ENCODE measurements around the gene GDF9. TPM values are rescaled to one million over a fixed set of nuclear protein-coding genes. Genes with fewer than 3 reads are reported as not detected.

GDF9 gene
- total RNA-seq, 1 experiment from 2014 or later, result 0.42 TPM

GRCh38 chr5:132814503-132815294 lies 51.6 kb downstream of the GDF9 start:
- Mint-ChIP-seq H3K4me1 (peaks cover 13% of the 10 kb centered on the region), H3K27me3 (ENCODE audit: low read depth) (peaks cover 82% of the 10 kb centered on the region), H3K36me3 (no peaks in the 10 kb centered on the region), H3K9me3 (no peaks in the 10 kb centered on the region), H3K27ac (no peak overlapping the region), H3K4me3 (peak overlapping the region; percentile 45)
- CTCF ChIA-PET, result interaction anchor here (0.8 to 3.1 kb wide), 13 partner anchors 8 to 288 kb away, joined by 3 to 26 read pairs (median 7); partner anchors contain the start of genes CCNI2, GDF9, KIF3A and SEPTIN8
- POLR2A ChIA-PET, result interaction anchor here (1.5 to 1.9 kb wide), 2 partner anchors 8 to 318 kb away, joined by 5 to 7 read pairs; no protein-coding TSS in a partner anchor
- ATAC-seq (peak; percentile 58), DNase-seq (ENCODE audit: low spot score) (peak; percentile 65)
- no peak for TF ChIP-seq OVOL2 (CRISPR knock-in tag; IDR thresholded peaks at IDR 0.05; ENCODE audit: borderline replicate concordance)
- TF ChIP-seq ZNF138 (CRISPR knock-in tag; conservative IDR thresholded peaks at IDR 0.05), result peak; percentile 93; the same call in 1 of the 2 replicates
- no peak for TF ChIP-seq HMGA2 (CRISPR knock-in tag; IDR thresholded peaks at IDR 0.05)
- TF ChIP-seq TP53 (CRISPR knock-in tag; IDR thresholded peaks at IDR 0.05), result peak; percentile 82; the same call in 1 of the 2 replicates
- peak; percentile 80; the same call in 1 of the 2 replicates for TF ChIP-seq TEAD1 (CRISPR knock-in tag; IDR thresholded peaks at IDR 0.05)
- peak; percentile 70; the same call in 1 of the 2 replicates for TF ChIP-seq FOXK1 (CRISPR knock-in tag; IDR thresholded peaks at IDR 0.05)
- no peak for TF ChIP-seq ZNF396 (CRISPR knock-in tag; IDR thresholded peaks at IDR 0.05; ENCODE audit: borderline replicate concordance)
- TF ChIP-seq ESRRA (CRISPR knock-in tag; IDR thresholded peaks at IDR 0.05; ENCODE audit: borderline replicate concordance), result peak; percentile 77
- TF ChIP-seq GABPB1 (CRISPR knock-in tag; IDR thresholded peaks at IDR 0.05), result no peak
- no peak for TF ChIP-seq NR1H2 (CRISPR knock-in tag; IDR thresholded peaks at IDR 0.05)
- peak; percentile 86 for TF ChIP-seq ZBTB21 (CRISPR knock-in tag; IDR thresholded peaks at IDR 0.05; ENCODE audit: borderline replicate concordance)
- peak; percentile 90 for TF ChIP-seq SMAD3 (CRISPR knock-in tag; IDR thresholded peaks at IDR 0.05; ENCODE audit: borderline replicate concordance)
- TF ChIP-seq NFE2L1 (CRISPR knock-in tag; IDR thresholded peaks at IDR 0.05), result peak; percentile 81; the same call in 1 of the 2 replicates
- no peak for TF ChIP-seq TEAD4 (CRISPR knock-in tag; IDR thresholded peaks at IDR 0.05)
- TF ChIP-seq ERG (CRISPR knock-in tag; IDR thresholded peaks at IDR 0.05), result no peak
- TF ChIP-seq, protein P1, sequence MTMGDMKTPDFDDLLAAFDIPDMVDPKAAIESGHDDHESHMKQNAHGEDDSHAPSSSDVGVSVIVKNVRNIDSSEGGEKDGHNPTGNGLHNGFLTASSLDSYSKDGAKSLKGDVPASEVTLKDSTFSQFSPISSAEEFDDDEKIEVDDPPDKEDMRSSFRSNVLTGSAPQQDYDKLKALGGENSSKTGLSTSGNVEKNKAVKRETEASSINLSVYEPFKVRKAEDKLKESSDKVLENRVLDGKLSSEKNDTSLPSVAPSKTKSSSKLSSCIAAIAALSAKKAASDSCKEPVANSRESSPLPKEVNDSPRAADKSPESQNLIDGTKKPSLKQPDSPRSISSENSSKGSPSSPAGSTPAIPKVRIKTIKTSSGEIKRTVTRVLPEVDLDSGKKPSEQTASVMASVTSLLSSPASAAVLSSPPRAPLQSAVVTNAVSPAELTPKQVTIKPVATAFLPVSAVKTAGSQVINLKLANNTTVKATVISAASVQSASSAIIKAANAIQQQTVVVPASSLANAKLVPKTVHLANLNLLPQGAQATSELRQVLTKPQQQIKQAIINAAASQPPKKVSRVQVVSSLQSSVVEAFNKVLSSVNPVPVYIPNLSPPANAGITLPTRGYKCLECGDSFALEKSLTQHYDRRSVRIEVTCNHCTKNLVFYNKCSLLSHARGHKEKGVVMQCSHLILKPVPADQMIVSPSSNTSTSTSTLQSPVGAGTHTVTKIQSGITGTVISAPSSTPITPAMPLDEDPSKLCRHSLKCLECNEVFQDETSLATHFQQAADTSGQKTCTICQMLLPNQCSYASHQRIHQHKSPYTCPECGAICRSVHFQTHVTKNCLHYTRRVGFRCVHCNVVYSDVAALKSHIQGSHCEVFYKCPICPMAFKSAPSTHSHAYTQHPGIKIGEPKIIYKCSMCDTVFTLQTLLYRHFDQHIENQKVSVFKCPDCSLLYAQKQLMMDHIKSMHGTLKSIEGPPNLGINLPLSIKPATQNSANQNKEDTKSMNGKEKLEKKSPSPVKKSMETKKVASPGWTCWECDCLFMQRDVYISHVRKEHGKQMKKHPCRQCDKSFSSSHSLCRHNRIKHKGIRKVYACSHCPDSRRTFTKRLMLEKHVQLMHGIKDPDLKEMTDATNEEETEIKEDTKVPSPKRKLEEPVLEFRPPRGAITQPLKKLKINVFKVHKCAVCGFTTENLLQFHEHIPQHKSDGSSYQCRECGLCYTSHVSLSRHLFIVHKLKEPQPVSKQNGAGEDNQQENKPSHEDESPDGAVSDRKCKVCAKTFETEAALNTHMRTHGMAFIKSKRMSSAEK (CRISPR knock-in tag; IDR thresholded peaks at IDR 0.05; ENCODE audit: borderline replicate concordance), result no peak
- no peak; the same call in 1 of the 2 replicates for TF ChIP-seq ZNF263 (CRISPR knock-in tag; IDR thresholded peaks at IDR 0.05; ENCODE audit: low read depth)
- TF ChIP-seq, protein P2, sequence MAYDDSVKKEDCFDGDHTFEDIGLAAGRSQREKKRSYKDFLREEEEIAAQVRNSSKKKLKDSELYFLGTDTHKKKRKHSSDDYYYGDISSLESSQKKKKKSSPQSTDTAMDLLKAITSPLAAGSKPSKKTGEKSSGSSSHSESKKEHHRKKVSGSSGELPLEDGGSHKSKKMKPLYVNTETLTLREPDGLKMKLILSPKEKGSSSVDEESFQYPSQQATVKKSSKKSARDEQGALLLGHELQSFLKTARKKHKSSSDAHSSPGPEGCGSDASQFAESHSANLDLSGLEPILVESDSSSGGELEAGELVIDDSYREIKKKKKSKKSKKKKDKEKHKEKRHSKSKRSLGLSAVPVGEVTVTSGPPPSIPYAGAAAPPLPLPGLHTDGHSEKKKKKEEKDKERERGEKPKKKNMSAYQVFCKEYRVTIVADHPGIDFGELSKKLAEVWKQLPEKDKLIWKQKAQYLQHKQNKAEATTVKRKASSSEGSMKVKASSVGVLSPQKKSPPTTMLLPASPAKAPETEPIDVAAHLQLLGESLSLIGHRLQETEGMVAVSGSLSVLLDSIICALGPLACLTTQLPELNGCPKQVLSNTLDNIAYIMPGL (CRISPR knock-in tag; IDR thresholded peaks at IDR 0.05), result 0 out of 2 replicates have a peak, but pooled peaks have one; percentile 38
- TF ChIP-seq ZNF671 (CRISPR knock-in tag; IDR thresholded peaks at IDR 0.05), result no peak
- TF ChIP-seq ZNF416 (CRISPR knock-in tag; IDR thresholded peaks at IDR 0.05), result 0 out of 2 replicates have a peak, but pooled peaks have one; percentile 35
- no peak for TF ChIP-seq ELF4 (CRISPR knock-in tag; IDR thresholded peaks at IDR 0.05; ENCODE audit: low read depth)
- TF ChIP-seq FOXP1 (CRISPR knock-in tag; IDR thresholded peaks at IDR 0.05; ENCODE audit: borderline replicate concordance), result peak; percentile 85
- TF ChIP-seq IRF2 (CRISPR knock-in tag; IDR thresholded peaks at IDR 0.05; ENCODE audit: borderline replicate concordance, low read depth), result no peak
- TF ChIP-seq, protein P3, sequence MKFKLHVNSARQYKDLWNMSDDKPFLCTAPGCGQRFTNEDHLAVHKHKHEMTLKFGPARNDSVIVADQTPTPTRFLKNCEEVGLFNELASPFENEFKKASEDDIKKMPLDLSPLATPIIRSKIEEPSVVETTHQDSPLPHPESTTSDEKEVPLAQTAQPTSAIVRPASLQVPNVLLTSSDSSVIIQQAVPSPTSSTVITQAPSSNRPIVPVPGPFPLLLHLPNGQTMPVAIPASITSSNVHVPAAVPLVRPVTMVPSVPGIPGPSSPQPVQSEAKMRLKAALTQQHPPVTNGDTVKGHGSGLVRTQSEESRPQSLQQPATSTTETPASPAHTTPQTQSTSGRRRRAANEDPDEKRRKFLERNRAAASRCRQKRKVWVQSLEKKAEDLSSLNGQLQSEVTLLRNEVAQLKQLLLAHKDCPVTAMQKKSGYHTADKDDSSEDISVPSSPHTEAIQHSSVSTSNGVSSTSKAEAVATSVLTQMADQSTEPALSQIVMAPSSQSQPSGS (CRISPR knock-in tag; IDR thresholded peaks at IDR 0.05; ENCODE audit: borderline replicate concordance, low read depth), result no peak
- TF ChIP-seq, protein P4, sequence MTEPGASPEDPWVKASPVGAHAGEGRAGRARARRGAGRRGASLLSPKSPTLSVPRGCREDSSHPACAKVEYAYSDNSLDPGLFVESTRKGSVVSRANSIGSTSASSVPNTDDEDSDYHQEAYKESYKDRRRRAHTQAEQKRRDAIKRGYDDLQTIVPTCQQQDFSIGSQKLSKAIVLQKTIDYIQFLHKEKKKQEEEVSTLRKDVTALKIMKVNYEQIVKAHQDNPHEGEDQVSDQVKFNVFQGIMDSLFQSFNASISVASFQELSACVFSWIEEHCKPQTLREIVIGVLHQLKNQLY (CRISPR knock-in tag; IDR thresholded peaks at IDR 0.05), result no peak
- TF ChIP-seq CTCF (IDR thresholded peaks at IDR 0.05), result no peak
